ENCODE measurements around the gene GOLGA3. TPM values are rescaled to one million over a fixed set of nuclear protein-coding genes. Genes with fewer than 3 reads are reported as not detected.

The GOLGA3 gene
- total RNA-seq, 1 experiment from 2014 or later, result 96.0 TPM

GRCh38 chr12:132724506-132725241, 104.0 kb downstream of the GOLGA3 start:
- no peaks in the 10 kb centered on the region for H3K9me3 ChIP-seq
- DNase-seq, result no peak
- peaks cover 89% of the 10 kb centered on the region for H3K36me3 ChIP-seq
- H3K27me3 ChIP-seq, result no peaks in the 10 kb centered on the region
- no peak overlapping the region for H3K4me3 ChIP-seq

GRCh38 chr12:132723764-132724140, 104.9 kb downstream of the GOLGA3 start:
- no peak overlapping the region for H3K4me3 ChIP-seq
- DNase-seq, result no peak
- H3K27me3 ChIP-seq, result no peaks in the 10 kb centered on the region
- no peaks in the 10 kb centered on the region for H3K9me3 ChIP-seq
- peaks cover 93% of the 10 kb centered on the region for H3K36me3 ChIP-seq

- Histone ChIP-seq H3K4me3 (no peak overlapping the region), H3K27me3 (no peaks in the 10 kb centered on the region), H3K36me3 (peaks cover 90% of the 10 kb centered on the region), H3K9me3 (no peaks in the 10 kb centered on the region)
- no peak for DNase-seq
These were observed 105.5 kb downstream of the GOLGA3 start for GRCh38 chr12:132723015-132723763.

- H3K27me3 ChIP-seq, result no peaks in the 10 kb centered on the region
- peaks cover 88% of the 10 kb centered on the region for H3K36me3 ChIP-seq
- H3K9me3 ChIP-seq, result no peaks in the 10 kb centered on the region
- no peak overlapping the region for H3K4me3 ChIP-seq
- no peak for DNase-seq
These were observed 107.9 kb downstream of the GOLGA3 start for GRCh38 chr12:132720606-132721345.

GRCh38 chr12:132719954-132720324, 108.7 kb downstream of the GOLGA3 start:
- DNase-seq, result no peak

GRCh38 chr12:132719141-132719953, 109.3 kb downstream of the GOLGA3 start:
- no peaks in the 10 kb centered on the region for H3K27me3 ChIP-seq
- DNase-seq, result no peak
- H3K36me3 ChIP-seq, result peaks cover 85% of the 10 kb centered on the region
- H3K9me3 ChIP-seq, result no peaks in the 10 kb centered on the region
- no peak overlapping the region for H3K4me3 ChIP-seq

More at GRCh38 chr12:132719954-132720324, 108.7 kb downstream of the GOLGA3 start:
- Histone ChIP-seq H3K36me3 (peaks cover 85% of the 10 kb centered on the region), H3K4me3 (no peak overlapping the region), H3K9me3 (no peaks in the 10 kb centered on the region), H3K27me3 (no peaks in the 10 kb centered on the region)

Other genes with a start within 250 kb of the GOLGA3 start
- not detected in 2 replicates for gene LRCOL1, start 218.3 kb downstream of the GOLGA3 start, total RNA-seq (2014; rRNA removed; shearing (Covaris generic); ENCODE audit: low replicate concordance)
- gene P2RX2, start 210.1 kb downstream of the GOLGA3 start, total RNA-seq (2014; rRNA removed; shearing (Covaris generic); ENCODE audit: low replicate concordance), result not detected in 2 replicates
- 18.8 and 47.9 TPM in 2 replicates for gene POLE, start 141.5 kb downstream of the GOLGA3 start, total RNA-seq (2014; rRNA removed; shearing (Covaris generic); ENCODE audit: low replicate concordance)
- 130 and 145 TPM in 2 replicates for gene PXMP2, start 141.3 kb downstream of the GOLGA3 start, total RNA-seq (2014; rRNA removed; shearing (Covaris generic); ENCODE audit: low replicate concordance)
- gene PGAM5, start 118.0 kb downstream of the GOLGA3 start, total RNA-seq (2014; rRNA removed; shearing (Covaris generic); ENCODE audit: low replicate concordance), result 137 and 151 TPM in 2 replicates
- gene ANKLE2, start 67.0 kb downstream of the GOLGA3 start, total RNA-seq (2014; rRNA removed; shearing (Covaris generic); ENCODE audit: low replicate concordance), result 63.0 and 75.7 TPM in 2 replicates
- 12.6 and 33.3 TPM in 2 replicates for gene CHFR, start 58.7 kb upstream of the GOLGA3 start, total RNA-seq (2014; rRNA removed; shearing (Covaris generic); ENCODE audit: low replicate concordance)
- 3.9 and 6.0 TPM in 2 replicates for gene ZNF605, start 127.4 kb upstream of the GOLGA3 start, total RNA-seq (2014; rRNA removed; shearing (Covaris generic); ENCODE audit: low replicate concordance)
- 10.5 and 10.9 TPM in 2 replicates for gene ZNF26, start 157.5 kb upstream of the GOLGA3 start, total RNA-seq (2014; rRNA removed; shearing (Covaris generic); ENCODE audit: low replicate concordance)
- 4.8 and 7.3 TPM in 2 replicates for gene ZNF84, start 208.6 kb upstream of the GOLGA3 start, total RNA-seq (2014; rRNA removed; shearing (Covaris generic); ENCODE audit: low replicate concordance)